DND-41 (cell line): ENCODE results near the gene CDH12.

Experiments
- ATAC-seq: fragments of 200-7000 bp; cut with Tn5 transposase; 3 replicates; pipeline ENCODE4 v1.9.1; 2021; ENCODE audit warnings: low read depth; ENCODE audit not compliant: insufficient read depth
- DNase-seq: peaks from one replicate; pipeline ENCODE4 v3.0.0-alpha.2; 2020
- H2AFZ ChIP-seq: 2 replicates; pipeline ENCODE4 v1.6.0; 2012; ENCODE audit warnings: low read depth, low read length
- H3K27ac ChIP-seq: 2 replicates; pipeline ENCODE4 v1.5.1; 2012; ENCODE audit warnings: low read length, inconsistent platforms
- H3K27me3 ChIP-seq: fragments of 200-600 bp; sonication (generic); 2 replicates; pipeline ENCODE4 v1.6.0; 2012; ENCODE audit warnings: low read length, mild to moderate bottlenecking, inconsistent platforms; ENCODE audit not compliant: insufficient read depth, poor library complexity
- H3K36me3 ChIP-seq: 2 replicates; pipeline ENCODE4 v1.5.1; 2012; ENCODE audit warnings: low read length, inconsistent platforms; ENCODE audit not compliant: insufficient read depth
- H3K4me1 ChIP-seq: 2 replicates; pipeline ENCODE4 v1.5.1; 2012; ENCODE audit warnings: mild to moderate bottlenecking, low read length; ENCODE audit not compliant: insufficient read depth
- H3K4me2 ChIP-seq: 2 replicates; pipeline ENCODE4 v1.6.0; 2012; ENCODE audit warnings: mild to moderate bottlenecking, moderate library complexity, low read length, inconsistent platforms; ENCODE audit not compliant: insufficient read depth
- H3K4me3 ChIP-seq, 2 experiments: fragments of 200-600 bp in 1 of 2; shearing (Covaris generic) in 1 of 2; 2 replicates each; pipeline ENCODE4 v1.5.1; 2012 to 2016; ENCODE audit warnings: inconsistent platforms in 2 of 2, low read length in 2 of 2, mild to moderate bottlenecking in 2 of 2, low read depth in 1 of 2, moderate library complexity in 1 of 2
- H3K79me2 ChIP-seq: 2 replicates; pipeline ENCODE4 v1.6.0; 2012; ENCODE audit warnings: low read length, inconsistent platforms; ENCODE audit not compliant: insufficient read depth
- H3K9ac ChIP-seq: 2 replicates; pipeline ENCODE4 v1.6.0; 2012; ENCODE audit warnings: low read depth, mild to moderate bottlenecking, inconsistent platforms, low read length, moderate library complexity
- H3K9me3 ChIP-seq: 2 replicates; pipeline ENCODE4 v1.5.1; 2012; ENCODE audit warnings: low read length, moderate library complexity, mild to moderate bottlenecking, inconsistent platforms; ENCODE audit not compliant: insufficient read depth, severe bottlenecking
- H4K20me1 ChIP-seq: 2 replicates; pipeline ENCODE4 v1.6.0; 2012; ENCODE audit warnings: low read length; ENCODE audit not compliant: insufficient read depth
- CTCF ChIP-seq: IDR thresholded peaks from 2 replicates; pipeline ENCODE4 v1.5.1; 2012; ENCODE audit warnings: borderline replicate concordance, low read length, moderate library complexity, mild to moderate bottlenecking; ENCODE audit not compliant: poor library complexity, severe bottlenecking; ENCODE audit errors: extremely low read depth
- EZH2 ChIP-seq: IDR thresholded peaks from 3 replicates; pipeline ENCODE4 v1.6.1; 2012; ENCODE audit warnings: borderline replicate concordance, low read depth, mild to moderate bottlenecking, moderate library complexity, low read length, inconsistent platforms; ENCODE audit not compliant: severe bottlenecking

CDH12 gene

GRCh38 chr5:21773456-21773855, 1079.7 kb downstream of the CDH12 start:
- Histone ChIP-seq H3K4me1 (no peaks in the 10 kb centered on the region), H3K27ac (no peak overlapping the region), H3K9ac (no peak overlapping the region), H3K9me3 (no peaks in the 10 kb centered on the region), H3K4me2 (no peak overlapping the region), H3K79me2 (no peaks in the 10 kb centered on the region), H2AFZ (no peak overlapping the region), H3K36me3 (no peaks in the 10 kb centered on the region), H3K4me3 (no peak overlapping the region), H3K27me3 (no peaks in the 10 kb centered on the region), H4K20me1 (no peaks in the 10 kb centered on the region)
- no peak for ATAC-seq
- DNase-seq, result no peak
- TF ChIP-seq CTCF (no peak), EZH2 (no peak)

- no peak overlapping the region for H3K9ac ChIP-seq
- no peaks in the 10 kb centered on the region for H3K36me3 ChIP-seq
- H3K4me1 ChIP-seq, result no peaks in the 10 kb centered on the region
- DNase-seq, result no peak
- no peak for ATAC-seq
- H4K20me1 ChIP-seq, result no peaks in the 10 kb centered on the region
- no peak overlapping the region for H3K27ac ChIP-seq
- no peaks in the 10 kb centered on the region for H3K79me2 ChIP-seq
- no peaks in the 10 kb centered on the region for H3K9me3 ChIP-seq
- H3K4me2 ChIP-seq, result no peak overlapping the region
- no peaks in the 10 kb centered on the region for H3K27me3 ChIP-seq
- H3K4me3 ChIP-seq, result no peak overlapping the region
- no peak overlapping the region for H2AFZ ChIP-seq
- TF ChIP-seq CTCF (no peak), EZH2 (no peak)
Observed at GRCh38 chr5:21765406-21765805, 1087.7 kb downstream of the CDH12 start.

GRCh38 chr5:21739096-21739495, 1114.0 kb downstream of the CDH12 start:
- Histone ChIP-seq H3K4me1 (no peaks in the 10 kb centered on the region), H3K27me3 (no peaks in the 10 kb centered on the region), H3K4me3 (no peak overlapping the region), H3K4me2 (no peak overlapping the region), H2AFZ (no peak overlapping the region), H3K79me2 (no peaks in the 10 kb centered on the region), H3K9me3 (no peaks in the 10 kb centered on the region), H4K20me1 (no peaks in the 10 kb centered on the region), H3K27ac (no peak overlapping the region), H3K36me3 (no peaks in the 10 kb centered on the region), H3K9ac (no peak overlapping the region)
- no peak for TF ChIP-seq EZH2
- DNase-seq, result no peak
- ATAC-seq, result no peak

- no peak for TF ChIP-seq EZH2
- no peaks in the 10 kb centered on the region for H3K4me1 ChIP-seq
- no peaks in the 10 kb centered on the region for H3K79me2 ChIP-seq
- no peaks in the 10 kb centered on the region for H3K9me3 ChIP-seq
- no peaks in the 10 kb centered on the region for H3K36me3 ChIP-seq
- DNase-seq (no peak), ATAC-seq (no peak)
- H3K9ac ChIP-seq, result no peak overlapping the region
- H2AFZ ChIP-seq, result no peak overlapping the region
- H3K27me3 ChIP-seq, result no peaks in the 10 kb centered on the region
- H3K4me3 ChIP-seq, result no peak overlapping the region
- no peak overlapping the region for H3K4me2 ChIP-seq
- no peaks in the 10 kb centered on the region for H4K20me1 ChIP-seq
- H3K27ac ChIP-seq, result no peak overlapping the region
Observed at GRCh38 chr5:21723500-21723899, 1129.6 kb downstream of the CDH12 start.
